PC-3 (cell line): ENCODE results near the gene TMEM214. TPM values are rescaled to one million over a fixed set of nuclear protein-coding genes. Genes with fewer than 3 reads are reported as not detected.

Source experiments
- ATAC-seq: fragments of 200-7000 bp; cut with Tn5 transposase; 2 replicates; pipeline ENCODE4 v1.9.1; 2020; ENCODE audit warnings: mild to moderate bottlenecking, moderate library complexity
- BruUV-seq: library from RNA; stranded (reverse); fragments of 400-500 nt; replicated peaks from 2 replicates; lab custom pipeline; 2021; lab: Mats Ljungman, UMichigan
- CTCF ChIA-PET: fragments of 300-600 bp; sonication (Branson Sonifier 250); formaldehyde crosslinking; loops from one replicate; lab custom pipeline; 2022; ENCODE audit warnings: antibody characterized with exemption; lab: Charles Lee
- POLR2A ChIA-PET: fragments of 300-600 bp; sonication (Branson Sonifier 250); formaldehyde crosslinking; loops from one replicate; lab custom pipeline; 2022; ENCODE audit warnings: antibody characterized with exemption; ENCODE audit not compliant: unreplicated experiment; lab: Charles Lee
- DNase-seq: peaks from one replicate; pipeline ENCODE4 v3.0.0-alpha.2; 2015
- H2AFZ ChIP-seq: fragments of 300-600 bp; sonication (generic); 2 replicates; pipeline ENCODE4 v1.6.0; 2016; ENCODE audit warnings: antibody characterized with exemption, low read length
- H3F3A ChIP-seq: fragments of 300-600 bp; sonication (generic); one replicate; pipeline ENCODE4 v1.6.0; 2017; ENCODE audit warnings: antibody characterized with exemption, low read length, control low read depth, mild to moderate bottlenecking; ENCODE audit not compliant: unreplicated experiment
- H3K27ac ChIP-seq: fragments of 300-600 bp; sonication (generic); 2 replicates; pipeline ENCODE4 v1.5.1; 2016; ENCODE audit warnings: mild to moderate bottlenecking, low read length
- H3K27me3 ChIP-seq: fragments of 300-600 bp; sonication (generic); 2 replicates; pipeline ENCODE4 v1.6.1; 2016; ENCODE audit warnings: low read length, mixed read lengths
- H3K36me3 ChIP-seq: fragments of 300-600 bp; sonication (generic); 2 replicates; pipeline ENCODE4 v1.6.1; 2016; ENCODE audit warnings: low read depth, mixed run types, low read length, mixed read lengths
- H3K4me1 ChIP-seq: fragments of 300-600 bp; sonication (generic); 2 replicates; pipeline ENCODE4 v1.5.1; 2016; ENCODE audit warnings: low read length; ENCODE audit not compliant: insufficient read depth
- H3K4me2 ChIP-seq: fragments of 300-600 bp; sonication (generic); 2 replicates; pipeline ENCODE4 v1.6.0; 2016; ENCODE audit warnings: low read length
- H3K4me3 ChIP-seq: fragments of 300-600 bp; sonication (generic); 2 replicates; pipeline ENCODE4 v1.5.1; 2016; ENCODE audit warnings: mild to moderate bottlenecking, low read length, mixed read lengths
- H3K79me2 ChIP-seq: fragments of 300-600 bp; sonication (generic); 2 replicates; pipeline ENCODE4 v1.6.1; 2017; ENCODE audit warnings: low read length, mixed read lengths
- H3K9ac ChIP-seq: fragments of 300-600 bp; sonication (generic); 2 replicates; pipeline ENCODE4 v1.6.0; 2016; ENCODE audit warnings: mild to moderate bottlenecking, low read length
- H3K9me2 ChIP-seq: fragments of 300-600 bp; sonication (generic); replicated peaks from 2 replicates; pipeline ENCODE4 v1.6.1; 2016; ENCODE audit warnings: mixed run types, low read length, mixed read lengths
- H3K9me3 ChIP-seq: fragments of 300-600 bp; sonication (generic); 2 replicates; pipeline ENCODE4 v1.6.1; 2016; ENCODE audit warnings: low read length, mixed read lengths
- H4K20me1 ChIP-seq: fragments of 300-600 bp; sonication (generic); 2 replicates; pipeline ENCODE4 v1.6.1; 2016; ENCODE audit warnings: low read length, mixed read lengths
- CTCF ChIP-seq: fragments of 300-600 bp; sonication (generic); conservative IDR thresholded peaks from 2 replicates; pipeline ENCODE4 v1.5.1; 2017; ENCODE audit warnings: antibody characterized with exemption, low read depth, mild to moderate bottlenecking, low read length
- EZH2 ChIP-seq: fragments of 300-600 bp; sonication (generic); IDR thresholded peaks from one replicate; pipeline ENCODE4 v1.6.1; 2017; ENCODE audit warnings: antibody characterized with exemption, mild to moderate bottlenecking, low read length; ENCODE audit not compliant: unreplicated experiment
- EZH2phosphoT487 ChIP-seq: fragments of 300-600 bp; sonication (generic); IDR thresholded peaks from 2 replicates; pipeline ENCODE4 v1.6.1; 2018; ENCODE audit warnings: mild to moderate bottlenecking, antibody characterized with exemption, low read length, borderline replicate concordance
- intact Hi-C: fragments of 100-400 bp; cut with micrococcal nuclease; formaldehyde crosslinking; loops from 2 replicates; pipeline ENCODE4 v1.9.0; 2023
- total RNA-seq: library from RNA; depleted of rRNA; stranded (reverse); fragments of >200 nt; gene quantifications from 2 replicates; pipeline ENCODE4 v1.2.3, GENCODE V29; 2014

The TMEM214 gene
- total RNA-seq, 1 experiment from 2014 or later: 43.0 TPM

GRCh38 chr2:26985807-26986206 is 47.0 kb upstream of the TMEM214 start:
- no peaks in the 10 kb centered on the region for H3K9me2 ChIP-seq
- H3K4me2 ChIP-seq: no peak overlapping the region
- H3K4me3 ChIP-seq: no peak overlapping the region
- intact Hi-C loops: no loop called here
- ChIA-PET POLR2A (no interaction called here), CTCF (no interaction called here)
- H3F3A ChIP-seq: no peaks in the 10 kb centered on the region
- no peak overlapping the region for H2AFZ ChIP-seq
- H3K9me3 ChIP-seq: no peaks in the 10 kb centered on the region
- H3K27ac ChIP-seq: no peak overlapping the region
- H3K27me3 ChIP-seq: no peaks in the 10 kb centered on the region
- no peaks in the 10 kb centered on the region for H4K20me1 ChIP-seq
- no peaks in the 10 kb centered on the region for H3K36me3 ChIP-seq
- ATAC-seq: no peak
- no peak overlapping the region for H3K9ac ChIP-seq
- BruUV-seq: no TSS peak
- TF ChIP-seq CTCF (no peak), EZH2 (no peak), EZH2phosphoT487 (no peak)
- H3K79me2 ChIP-seq: peaks cover under 1% of the 10 kb centered on the region; the same call in 1 of the 2 replicates
- peaks cover 11% of the 10 kb centered on the region for H3K4me1 ChIP-seq
- no peak for DNase-seq

- BruUV-seq: no TSS peak
- Histone ChIP-seq H3K9me2 (no peaks in the 10 kb centered on the region), H3F3A (no peaks in the 10 kb centered on the region), H3K4me2 (no peak overlapping the region), H3K27ac (no peak overlapping the region), H3K4me1 (peaks cover 11% of the 10 kb centered on the region), H3K36me3 (no peaks in the 10 kb centered on the region), H3K9me3 (no peaks in the 10 kb centered on the region), H2AFZ (no peak overlapping the region), H3K79me2 (no peaks in the 10 kb centered on the region), H3K27me3 (no peaks in the 10 kb centered on the region), H3K9ac (no peak overlapping the region), H3K4me3 (no peak overlapping the region), H4K20me1 (no peaks in the 10 kb centered on the region)
- no peak for DNase-seq
- intact Hi-C loops: no loop called here
- ChIA-PET CTCF (no interaction called here), POLR2A (no interaction called here)
- ATAC-seq: no peak
- no peak for TF ChIP-seq EZH2phosphoT487
- no peak for TF ChIP-seq EZH2
- no peak for TF ChIP-seq CTCF
Observed at GRCh38 chr2:26986576-26986975, 46.2 kb upstream of the TMEM214 start.

- POLR2A ChIA-PET: no interaction called here
- no peak overlapping the region for H3K4me2 ChIP-seq
- no peak for ATAC-seq
Observed at GRCh38 chr2:26988058-26988860, 44.5 kb upstream of the TMEM214 start.

More at GRCh38 chr2:26988058-26988860, 44.5 kb upstream of the TMEM214 start:
- Histone ChIP-seq H3K9ac (no peak overlapping the region), H3K27ac (no peak overlapping the region), H3K36me3 (no peaks in the 10 kb centered on the region), H4K20me1 (no peaks in the 10 kb centered on the region), H3K9me2 (no peaks in the 10 kb centered on the region), H3K4me1 (no peaks in the 10 kb centered on the region; the same call in 1 of the 2 replicates), H2AFZ (no peak overlapping the region), H3K27me3 (no peaks in the 10 kb centered on the region), H3K4me3 (no peak overlapping the region), H3F3A (no peaks in the 10 kb centered on the region), H3K79me2 (no peaks in the 10 kb centered on the region), H3K9me3 (no peaks in the 10 kb centered on the region)
- TF ChIP-seq EZH2phosphoT487: no peak
- TF ChIP-seq CTCF: no peak
- no peak for TF ChIP-seq EZH2
- no peak for DNase-seq
- CTCF ChIA-PET: no interaction called here
- BruUV-seq: no TSS peak
- intact Hi-C loops: no loop called here
